Caco-2 (cell line): ENCODE measurements around the gene CDHR2. TPM values are rescaled to one million over a fixed set of nuclear protein-coding genes. Genes with fewer than 3 reads are reported as not detected.

Experiments used
- BruUV-seq: library from RNA; stranded (reverse); fragments of 400-500 nt; replicated peaks from 2 replicates; lab custom pipeline; 2021; lab: Mats Ljungman, UMichigan
- CTCF ChIA-PET: fragments of 300-600 bp; sonication (Branson Sonifier 250); formaldehyde crosslinking; loops from one replicate; lab custom pipeline; 2022; ENCODE audit warnings: antibody characterized with exemption; lab: Charles Lee
- POLR2A ChIA-PET: fragments of 300-600 bp; sonication (Branson Sonifier 250); formaldehyde crosslinking; loops from one replicate; lab custom pipeline; 2022; ENCODE audit warnings: antibody characterized with exemption; lab: Charles Lee
- DNase-seq, 2 experiments: peaks; one replicate each; pipeline versions ENCODE4 v3.0.0 to v3.0.0-alpha.2; 2020 to 2022
- H3K27me3 ChIP-seq: replicated peaks from 2 replicates; pipeline ENCODE4 v1.6.0; 2011; ENCODE audit warnings: low read length; ENCODE audit not compliant: control insufficient read depth, insufficient read depth
- H3K36me3 ChIP-seq: 2 replicates; pipeline ENCODE4 v1.5.1; 2011; ENCODE audit warnings: low read length; ENCODE audit not compliant: control insufficient read depth, insufficient read depth
- H3K4me1 ChIP-seq: fragments of 250-450 bp; sonication (Bioruptor Pico); 2 replicates; pipeline ENCODE4 v1.5.1; 2020; ENCODE audit warnings: mild to moderate bottlenecking
- H3K4me3 ChIP-seq: 2 replicates; pipeline ENCODE4 v1.5.1; 2011; ENCODE audit warnings: low read depth, mild to moderate bottlenecking, control low read depth, low read length
- H3K9me3 ChIP-seq: fragments of 250-450 bp; sonication (Bioruptor Pico); 2 replicates; pipeline ENCODE4 v1.5.1; 2020; ENCODE audit warnings: mild to moderate bottlenecking, moderate library complexity
- H3K27ac Mint-ChIP-seq: one replicate; pipeline ENCODE4 v1.8.0; 2022; ENCODE audit warnings: mixed read lengths; ENCODE audit not compliant: unreplicated experiment
- H3K27me3 Mint-ChIP-seq: one replicate; pipeline ENCODE4 v1.8.0; 2022; ENCODE audit warnings: mixed read lengths; ENCODE audit not compliant: insufficient read depth, unreplicated experiment
- H3K36me3 Mint-ChIP-seq: one replicate; pipeline ENCODE4 v1.8.0; 2022; ENCODE audit warnings: mild to moderate bottlenecking, mixed read lengths; ENCODE audit not compliant: insufficient read depth, unreplicated experiment
- H3K4me1 Mint-ChIP-seq: one replicate; pipeline ENCODE4 v1.8.0; 2022; ENCODE audit warnings: low read depth, mixed read lengths; ENCODE audit not compliant: unreplicated experiment
- H3K4me3 Mint-ChIP-seq: one replicate; pipeline ENCODE4 v1.8.0; 2022; ENCODE audit warnings: mild to moderate bottlenecking, moderate library complexity, mixed read lengths; ENCODE audit not compliant: unreplicated experiment
- H3K9me3 Mint-ChIP-seq: one replicate; pipeline ENCODE4 v1.8.0; 2022; ENCODE audit warnings: mixed read lengths; ENCODE audit not compliant: unreplicated experiment
- intact Hi-C: fragments of 100-400 bp; cut with micrococcal nuclease; formaldehyde crosslinking; loops from one replicate; pipeline ENCODE4 v1.10.0; 2022; ENCODE audit not compliant: unreplicated experiment
- total RNA-seq: library from RNA; stranded (reverse); gene quantifications from 2 replicates; pipeline ENCODE4 v1.2.3, GENCODE V29; 2022
- TF ChIP-seq, protein P1 (sequence below), 2 experiments: fragments of 200-600 bp in 1 of 2; IDR thresholded peaks; 1 replicate in 1 of 2; 2 replicates in 1 of 2; pipeline versions ENCODE4 v1.5.1 to v1.8.0; 2011 to 2022; ENCODE audit warnings: antibody characterized with exemption in 1 of 2, control low read depth in 1 of 2, inconsistent platforms in 1 of 2, low read depth in 1 of 2, low read length in 1 of 2, mild to moderate bottlenecking in 1 of 2, moderate library complexity in 1 of 2; ENCODE audit not compliant: insufficient read depth in 1 of 2, severe bottlenecking in 1 of 2, unreplicated experiment in 1 of 2

The CDHR2 gene
- total RNA-seq, 1 experiment from 2014 or later, result 0.59 TPM

GRCh38 chr5:176564002-176564401, 14.9 kb downstream of the CDHR2 start:
- H3K4me3 ChIP-seq, result no peak overlapping the region
- ChIA-PET CTCF (no interaction called here), POLR2A (no interaction called here)
- BruUV-seq, result no TSS peak
- intact Hi-C loops, result no loop called here
- H3K27me3 ChIP-seq, result no peaks in the 10 kb centered on the region
- Mint-ChIP-seq H3K9me3 (peaks cover 6% of the 10 kb centered on the region), H3K27me3 (peaks cover 7% of the 10 kb centered on the region), H3K4me3 (no peak overlapping the region), H3K36me3 (peaks cover 6% of the 10 kb centered on the region), H3K27ac (no peak overlapping the region), H3K4me1 (no peaks in the 10 kb centered on the region)
- no peak for DNase-seq
- H3K36me3 ChIP-seq, result no peaks in the 10 kb centered on the region
- H3K4me1 ChIP-seq, result no peaks in the 10 kb centered on the region
- H3K9me3 ChIP-seq, result no peaks in the 10 kb centered on the region
- TF ChIP-seq, protein P1, sequence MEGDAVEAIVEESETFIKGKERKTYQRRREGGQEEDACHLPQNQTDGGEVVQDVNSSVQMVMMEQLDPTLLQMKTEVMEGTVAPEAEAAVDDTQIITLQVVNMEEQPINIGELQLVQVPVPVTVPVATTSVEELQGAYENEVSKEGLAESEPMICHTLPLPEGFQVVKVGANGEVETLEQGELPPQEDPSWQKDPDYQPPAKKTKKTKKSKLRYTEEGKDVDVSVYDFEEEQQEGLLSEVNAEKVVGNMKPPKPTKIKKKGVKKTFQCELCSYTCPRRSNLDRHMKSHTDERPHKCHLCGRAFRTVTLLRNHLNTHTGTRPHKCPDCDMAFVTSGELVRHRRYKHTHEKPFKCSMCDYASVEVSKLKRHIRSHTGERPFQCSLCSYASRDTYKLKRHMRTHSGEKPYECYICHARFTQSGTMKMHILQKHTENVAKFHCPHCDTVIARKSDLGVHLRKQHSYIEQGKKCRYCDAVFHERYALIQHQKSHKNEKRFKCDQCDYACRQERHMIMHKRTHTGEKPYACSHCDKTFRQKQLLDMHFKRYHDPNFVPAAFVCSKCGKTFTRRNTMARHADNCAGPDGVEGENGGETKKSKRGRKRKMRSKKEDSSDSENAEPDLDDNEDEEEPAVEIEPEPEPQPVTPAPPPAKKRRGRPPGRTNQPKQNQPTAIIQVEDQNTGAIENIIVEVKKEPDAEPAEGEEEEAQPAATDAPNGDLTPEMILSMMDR (IDR thresholded peaks at IDR 0.05; ENCODE audit: insufficient read depth in 1 of 2, low read depth in 1 of 2, low read length in 1 of 2, severe bottlenecking in 1 of 2, unreplicated experiment in 1 of 2), result no peak

- H3K27me3 ChIP-seq, result no peaks in the 10 kb centered on the region
- BruUV-seq, result no TSS peak
- peaks cover 7% of the 10 kb centered on the region for H3K27me3 Mint-ChIP-seq
- peaks cover 6% of the 10 kb centered on the region for H3K36me3 Mint-ChIP-seq
- intact Hi-C loops, result no loop called here
- ChIA-PET CTCF (no interaction called here), POLR2A (no interaction called here)
- TF ChIP-seq, protein P1 (IDR thresholded peaks at IDR 0.05; ENCODE audit: insufficient read depth in 1 of 2, low read depth in 1 of 2, low read length in 1 of 2, severe bottlenecking in 1 of 2, unreplicated experiment in 1 of 2), result no peak
- no peaks in the 10 kb centered on the region for H3K4me1 ChIP-seq
- no peaks in the 10 kb centered on the region for H3K36me3 ChIP-seq
- no peaks in the 10 kb centered on the region for H3K9me3 ChIP-seq
- H3K4me1 Mint-ChIP-seq, result no peaks in the 10 kb centered on the region
- no peak overlapping the region for H3K4me3 Mint-ChIP-seq
- H3K9me3 Mint-ChIP-seq, result peaks cover 6% of the 10 kb centered on the region
- no peak overlapping the region for H3K27ac Mint-ChIP-seq
- no peak for DNase-seq
- H3K4me3 ChIP-seq, result no peak overlapping the region
Measured at GRCh38 chr5:176565760-176566288, 16.7 kb downstream of the CDHR2 start.

- ChIA-PET CTCF (no interaction called here), POLR2A (no interaction called here)
- H3K9me3 Mint-ChIP-seq, result peaks cover 6% of the 10 kb centered on the region
- TF ChIP-seq, protein P1 (IDR thresholded peaks at IDR 0.05; ENCODE audit: insufficient read depth in 1 of 2, low read depth in 1 of 2, low read length in 1 of 2, severe bottlenecking in 1 of 2, unreplicated experiment in 1 of 2), result no peak
- DNase-seq, result no peak
- Histone ChIP-seq H3K36me3 (no peaks in the 10 kb centered on the region), H3K4me3 (no peak overlapping the region), H3K27me3 (no peaks in the 10 kb centered on the region), H3K9me3 (no peaks in the 10 kb centered on the region), H3K4me1 (no peaks in the 10 kb centered on the region)
- no peak overlapping the region for H3K4me3 Mint-ChIP-seq
- peaks cover 6% of the 10 kb centered on the region for H3K27me3 Mint-ChIP-seq
- H3K4me1 Mint-ChIP-seq, result no peaks in the 10 kb centered on the region
- intact Hi-C loops, result no loop called here
- peaks cover 6% of the 10 kb centered on the region for H3K36me3 Mint-ChIP-seq
- BruUV-seq, result no TSS peak
- no peak overlapping the region for H3K27ac Mint-ChIP-seq
Measured at GRCh38 chr5:176568657-176569056, 19.5 kb downstream of the CDHR2 start.
